OCI-LY7 (cell line): ENCODE results near the gene ZFYVE9. TPM values are rescaled to one million over a fixed set of nuclear protein-coding genes. Genes with fewer than 3 reads are reported as not detected.

Experiments
- BruUV-seq: library from RNA; stranded (reverse); fragments of 400-500 nt; replicated peaks from 2 replicates; lab custom pipeline; 2021; lab: Mats Ljungman, UMichigan
- CTCF ChIA-PET: fragments of 300-600 bp; sonication (Branson Sonifier 250); formaldehyde crosslinking; loops from one replicate; lab custom pipeline; 2022; ENCODE audit warnings: antibody characterized with exemption; ENCODE audit not compliant: unreplicated experiment; lab: Charles Lee
- POLR2A ChIA-PET: fragments of 300-600 bp; sonication (Branson Sonifier 250); formaldehyde crosslinking; loops from one replicate; lab custom pipeline; 2022; ENCODE audit warnings: antibody characterized with exemption; lab: Charles Lee
- DNase-seq: peaks from one replicate; pipeline ENCODE4 v3.0.0-alpha.2; 2015; ENCODE audit warnings: low spot score
- H2AFZ ChIP-seq: fragments of 200-600 bp; sonication (generic), shearing (Covaris generic); 2 replicates; pipeline ENCODE4 v1.6.1; 2014; ENCODE audit warnings: mild to moderate bottlenecking, antibody characterized with exemption, low read length, moderate library complexity
- H3K27ac ChIP-seq: fragments of 200-600 bp; sonication (generic); 2 replicates; pipeline ENCODE4 v1.5.1; 2014; ENCODE audit warnings: mixed run types, low read depth, mild to moderate bottlenecking, moderate library complexity, low read length, inconsistent platforms; ENCODE audit not compliant: poor library complexity, severe bottlenecking
- H3K36me3 ChIP-seq: fragments of 200-600 bp; sonication (generic); 2 replicates; pipeline ENCODE4 v1.6.1; 2014; ENCODE audit warnings: mild to moderate bottlenecking, antibody characterized with exemption, low read length, moderate library complexity, mixed read lengths; ENCODE audit not compliant: insufficient read depth
- H3K4me1 ChIP-seq: fragments of 200-600 bp; sonication (generic); 2 replicates; pipeline ENCODE4 v1.5.1; 2014; ENCODE audit warnings: mild to moderate bottlenecking, low read length; ENCODE audit not compliant: insufficient read depth, poor library complexity, severe bottlenecking
- H3K4me2 ChIP-seq: fragments of 200-600 bp; sonication (generic); 2 replicates; pipeline ENCODE4 v1.6.1; 2014; ENCODE audit warnings: mild to moderate bottlenecking, low read length
- H3K4me3 ChIP-seq: fragments of 200-600 bp; sonication (generic); 2 replicates; pipeline ENCODE4 v1.5.1; 2014; ENCODE audit warnings: mild to moderate bottlenecking, low read depth, low read length; ENCODE audit not compliant: poor library complexity, severe bottlenecking
- H3K79me2 ChIP-seq: fragments of 200-600 bp; sonication (generic); 2 replicates; pipeline ENCODE4 v1.6.1; 2016; ENCODE audit warnings: low read depth, mild to moderate bottlenecking, low read length, moderate library complexity, mixed read lengths; ENCODE audit not compliant: insufficient read depth
- H3K9me2 ChIP-seq: fragments of 200-600 bp; sonication (generic); 2 replicates; pipeline ENCODE4 v1.6.1; 2016; ENCODE audit warnings: mild to moderate bottlenecking, low read length, mixed read lengths; ENCODE audit not compliant: insufficient read depth
- H3K9me3 ChIP-seq: fragments of 200-600 bp; sonication (generic); 2 replicates; pipeline ENCODE4 v1.6.1; 2014; ENCODE audit warnings: mild to moderate bottlenecking, mixed run types, low read length, mixed read lengths
- H4K20me1 ChIP-seq: fragments of 200-600 bp; sonication (generic); 2 replicates; pipeline ENCODE4 v1.6.1; 2014; ENCODE audit warnings: mild to moderate bottlenecking, antibody characterized with exemption, low read length, moderate library complexity, mixed read lengths; ENCODE audit not compliant: insufficient read depth
- EZH2phosphoT487 ChIP-seq: fragments of 200-600 bp; sonication (generic); IDR thresholded peaks from 2 replicates; pipeline ENCODE4 v1.6.1; 2018; ENCODE audit warnings: low read depth, borderline replicate concordance, mild to moderate bottlenecking, mixed run types, antibody characterized with exemption, low read length, moderate library complexity, mixed read lengths
- intact Hi-C: fragments of 100-400 bp; cut with micrococcal nuclease; formaldehyde crosslinking; loops from one replicate; pipeline ENCODE4 v1.10.0; 2022; ENCODE audit not compliant: unreplicated experiment
- total RNA-seq, 2 experiments: library from RNA; depleted of rRNA in 1 of 2; stranded (reverse); fragments of >200 nt in 1 of 2; shearing (Covaris generic) in 1 of 2; gene quantifications; 2 replicates each; pipeline ENCODE4 v1.2.3, GENCODE V29; 2014 to 2022
- TF ChIP-seq, protein P1 (sequence below): fragments of 200-600 bp; sonication (generic); conservative IDR thresholded peaks from 2 replicates; pipeline ENCODE4 v1.5.1; 2014; ENCODE audit warnings: mild to moderate bottlenecking, antibody characterized with exemption, low read length, moderate library complexity, mixed read lengths

ZFYVE9 gene
- total RNA-seq, 2 experiments from 2014 or later: 3.7 to 5.6 TPM

DNA sequence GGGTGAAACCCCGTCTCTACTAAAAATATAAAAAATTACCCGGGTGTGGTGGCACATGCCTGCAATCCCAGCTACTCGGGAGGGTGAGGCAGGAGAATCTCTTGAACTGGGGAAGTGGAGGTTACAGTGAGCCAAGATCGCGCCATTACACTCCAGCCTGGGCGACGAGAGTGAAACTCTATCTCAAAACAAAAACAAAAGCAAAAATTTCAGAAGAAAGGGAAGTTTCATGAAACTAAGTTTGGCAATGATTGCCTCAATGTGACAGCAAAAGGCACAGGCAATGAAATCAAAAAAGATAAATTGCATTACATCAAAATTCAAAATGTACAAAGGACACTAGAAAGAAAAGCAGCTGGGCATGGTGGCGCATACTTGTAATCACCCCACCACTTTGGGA, 45.7 kb upstream of the ZFYVE9 start:
- no peaks in the 10 kb centered on the region for H3K9me2 ChIP-seq
- no peak overlapping the region for H3K27ac ChIP-seq
- H3K4me2 ChIP-seq: no peak overlapping the region
- H3K79me2 ChIP-seq: no peaks in the 10 kb centered on the region
- no TSS peak for BruUV-seq
- no peak for DNase-seq
- no peaks in the 10 kb centered on the region for H3K4me1 ChIP-seq
- intact Hi-C loops: no loop called here
- H4K20me1 ChIP-seq: no peaks in the 10 kb centered on the region
- peaks cover 10% of the 10 kb centered on the region for H3K36me3 ChIP-seq
- no peak for TF ChIP-seq EZH2phosphoT487
- TF ChIP-seq, protein P1, sequence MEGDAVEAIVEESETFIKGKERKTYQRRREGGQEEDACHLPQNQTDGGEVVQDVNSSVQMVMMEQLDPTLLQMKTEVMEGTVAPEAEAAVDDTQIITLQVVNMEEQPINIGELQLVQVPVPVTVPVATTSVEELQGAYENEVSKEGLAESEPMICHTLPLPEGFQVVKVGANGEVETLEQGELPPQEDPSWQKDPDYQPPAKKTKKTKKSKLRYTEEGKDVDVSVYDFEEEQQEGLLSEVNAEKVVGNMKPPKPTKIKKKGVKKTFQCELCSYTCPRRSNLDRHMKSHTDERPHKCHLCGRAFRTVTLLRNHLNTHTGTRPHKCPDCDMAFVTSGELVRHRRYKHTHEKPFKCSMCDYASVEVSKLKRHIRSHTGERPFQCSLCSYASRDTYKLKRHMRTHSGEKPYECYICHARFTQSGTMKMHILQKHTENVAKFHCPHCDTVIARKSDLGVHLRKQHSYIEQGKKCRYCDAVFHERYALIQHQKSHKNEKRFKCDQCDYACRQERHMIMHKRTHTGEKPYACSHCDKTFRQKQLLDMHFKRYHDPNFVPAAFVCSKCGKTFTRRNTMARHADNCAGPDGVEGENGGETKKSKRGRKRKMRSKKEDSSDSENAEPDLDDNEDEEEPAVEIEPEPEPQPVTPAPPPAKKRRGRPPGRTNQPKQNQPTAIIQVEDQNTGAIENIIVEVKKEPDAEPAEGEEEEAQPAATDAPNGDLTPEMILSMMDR: no peak
- H3K4me3 ChIP-seq: no peak overlapping the region
- H3K9me3 ChIP-seq: no peaks in the 10 kb centered on the region
- CTCF ChIA-PET: no interaction called here
- no peak overlapping the region for H2AFZ ChIP-seq
- POLR2A ChIA-PET: interaction anchor here (1.4 kb wide), 2 partner anchors 9 to 11 kb away, joined by 4 to 5 read pairs; no protein-coding TSS in a partner anchor

DNA sequence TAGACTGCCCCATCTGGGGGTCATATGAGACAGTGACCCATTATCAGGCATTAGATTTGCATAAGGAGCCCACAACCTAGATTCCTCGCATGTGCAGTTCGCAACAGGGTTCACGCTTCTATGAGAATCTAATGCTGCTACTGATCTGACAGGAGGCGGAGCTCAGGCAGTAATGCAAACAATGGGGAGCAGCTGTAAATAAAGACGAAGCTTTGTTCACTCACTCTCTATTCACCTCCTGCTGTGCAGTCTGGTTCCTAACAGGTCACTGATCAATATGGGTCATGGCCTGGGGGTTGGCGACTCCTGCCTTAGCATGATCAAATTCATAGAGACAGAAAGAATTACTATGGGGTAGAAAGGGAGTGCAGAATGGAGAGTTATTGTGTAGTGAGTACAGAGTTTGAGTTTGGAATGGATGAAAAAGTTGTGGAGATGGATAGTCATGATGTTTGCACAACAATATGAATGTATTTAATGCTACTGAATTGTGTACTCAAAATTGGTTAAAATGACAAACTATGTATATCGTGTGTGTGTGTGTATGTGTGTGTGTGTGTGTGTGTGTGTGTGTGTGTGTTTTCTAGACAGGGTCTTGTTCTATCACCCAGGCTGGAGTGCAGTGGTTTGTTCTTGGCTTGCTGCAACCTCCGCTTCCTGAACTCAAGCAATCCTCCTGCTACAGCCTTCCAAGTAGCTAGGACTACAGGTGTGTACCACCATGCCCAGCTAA, 43.6 kb upstream of the ZFYVE9 start:
- Histone ChIP-seq H3K36me3 (no peaks in the 10 kb centered on the region), H3K4me1 (no peaks in the 10 kb centered on the region), H3K4me3 (no peak overlapping the region), H3K9me3 (no peaks in the 10 kb centered on the region), H3K9me2 (no peaks in the 10 kb centered on the region), H2AFZ (no peak overlapping the region), H4K20me1 (no peaks in the 10 kb centered on the region), H3K4me2 (no peak overlapping the region), H3K27ac (no peak overlapping the region), H3K79me2 (no peaks in the 10 kb centered on the region)
- TF ChIP-seq EZH2phosphoT487: no peak
- TF ChIP-seq, protein P1: no peak
- ChIA-PET POLR2A (no interaction called here), CTCF (no interaction called here)
- no peak for DNase-seq
- no TSS peak for BruUV-seq
- intact Hi-C loops: no loop called here

GRCh38 chr1:52102336-52103013, 39.4 kb upstream of the ZFYVE9 start:
- intact Hi-C loops: no loop called here
- Histone ChIP-seq H3K9me3 (no peaks in the 10 kb centered on the region), H3K27ac (no peak overlapping the region), H3K4me2 (no peak overlapping the region), H3K36me3 (no peaks in the 10 kb centered on the region), H3K4me3 (no peak overlapping the region), H3K9me2 (no peaks in the 10 kb centered on the region), H4K20me1 (no peaks in the 10 kb centered on the region), H2AFZ (no peak overlapping the region), H3K79me2 (no peaks in the 10 kb centered on the region), H3K4me1 (no peaks in the 10 kb centered on the region)
- ChIA-PET CTCF (no interaction called here), POLR2A (no interaction called here)
- DNase-seq: no peak
- no TSS peak for BruUV-seq
- TF ChIP-seq EZH2phosphoT487: no peak
- TF ChIP-seq, protein P1: no peak
